LNCAP (cell line): ENCODE data around the gene STAC3.

Experiments
- CTCF ChIP-seq: fragments of 450-650 bp; IDR thresholded peaks from 2 replicates; pipeline ENCODE4 v1.5.1; 2017; ENCODE audit warnings: mild to moderate bottlenecking

Gene STAC3

GRCh38 chr12:57260366-57260765 is 9.4 kb upstream of the STAC3 start:
- no peak for TF ChIP-seq CTCF

DNA sequence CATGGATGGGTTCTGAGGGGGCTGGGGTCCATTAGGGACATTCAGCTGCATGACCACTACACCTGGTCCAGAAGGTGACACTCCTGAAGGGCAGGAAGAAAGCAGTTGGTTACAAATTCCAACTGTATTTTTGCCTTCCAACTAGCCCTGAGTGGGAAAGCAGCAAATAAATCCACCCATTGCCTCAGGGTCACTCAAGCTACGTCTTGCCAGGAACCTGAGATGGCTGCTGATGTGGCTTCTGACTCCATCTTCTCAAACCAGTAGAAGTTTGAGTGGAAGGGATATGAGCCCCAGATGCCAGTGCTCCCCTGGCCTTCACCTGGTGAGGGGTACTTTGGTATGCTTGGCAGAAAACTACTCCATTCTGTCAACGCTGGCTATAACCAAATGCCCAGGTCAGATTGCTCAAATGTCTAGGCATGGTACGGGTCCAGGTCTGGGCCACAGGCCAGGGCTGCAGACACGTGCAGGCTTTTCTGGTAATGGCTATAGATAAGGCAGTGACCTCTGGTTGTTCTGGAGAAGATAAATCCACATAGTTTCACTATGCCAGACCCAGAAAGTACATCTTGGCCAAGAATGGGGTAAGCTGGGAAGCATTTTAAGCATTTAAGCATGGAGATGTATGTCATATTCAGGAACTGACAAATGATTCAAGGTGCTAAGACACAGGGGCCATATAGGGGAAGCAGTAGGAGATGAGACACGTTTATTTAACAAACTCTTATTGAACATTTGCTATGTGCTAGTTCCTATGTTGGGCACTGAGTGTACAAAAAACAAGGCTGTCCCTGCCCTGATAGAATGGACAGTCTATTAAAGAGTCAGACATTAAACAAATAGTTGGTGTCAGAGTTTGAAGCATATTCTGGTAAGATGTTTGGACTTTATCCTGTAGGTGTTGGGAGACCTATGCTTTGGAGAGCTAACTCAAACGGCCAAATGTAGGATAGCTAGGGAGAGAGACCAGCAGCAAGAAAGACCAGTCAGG is 8.3 kb upstream of the STAC3 start:
- TF ChIP-seq CTCF = no peak

GRCh38 chr12:57255916-57256315 is 4.9 kb upstream of the STAC3 start:
- TF ChIP-seq CTCF = no peak

DNA sequence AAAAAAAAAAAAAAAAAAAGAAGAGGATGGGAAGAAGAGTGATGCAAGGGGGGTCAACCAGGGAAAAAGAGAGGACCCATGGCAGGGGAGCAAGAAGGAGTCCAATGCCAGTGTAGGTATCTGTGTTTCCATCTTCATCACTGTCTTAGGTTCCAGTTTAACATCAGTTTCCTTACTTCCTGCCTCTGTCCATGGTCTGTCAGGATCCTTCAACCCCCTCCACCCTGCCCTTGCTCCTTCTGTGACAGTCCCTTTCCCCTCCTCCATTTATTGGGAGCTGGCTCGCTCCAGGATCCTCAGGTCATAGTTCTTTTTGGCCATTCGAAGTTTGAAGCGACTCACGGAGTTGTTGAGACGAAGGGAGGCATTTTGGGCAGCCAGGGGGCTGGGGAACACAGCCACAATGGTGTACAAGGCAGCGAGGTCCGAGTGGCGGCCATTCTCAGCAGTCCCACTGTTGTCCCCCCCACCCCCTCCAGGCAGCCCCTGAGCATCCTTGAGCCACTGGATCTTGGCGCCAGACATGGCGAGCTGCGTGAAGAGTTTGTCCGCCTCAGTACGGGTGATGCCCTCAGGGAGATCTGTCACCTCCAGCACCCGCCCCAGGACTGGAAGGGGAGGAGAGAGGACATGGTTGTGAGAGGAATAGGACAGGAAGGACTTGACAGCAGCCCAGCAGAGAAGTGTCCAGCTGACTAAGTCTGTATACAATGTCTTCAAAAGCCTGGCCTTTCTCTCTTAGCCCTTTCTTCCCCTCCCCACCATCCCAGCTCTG is 3.7 kb upstream of the STAC3 start:
- no peak for TF ChIP-seq CTCF

GRCh38 chr12:57250541-57250940 is 446 bp downstream of the STAC3 start:
- TF ChIP-seq CTCF = no peak

DNA sequence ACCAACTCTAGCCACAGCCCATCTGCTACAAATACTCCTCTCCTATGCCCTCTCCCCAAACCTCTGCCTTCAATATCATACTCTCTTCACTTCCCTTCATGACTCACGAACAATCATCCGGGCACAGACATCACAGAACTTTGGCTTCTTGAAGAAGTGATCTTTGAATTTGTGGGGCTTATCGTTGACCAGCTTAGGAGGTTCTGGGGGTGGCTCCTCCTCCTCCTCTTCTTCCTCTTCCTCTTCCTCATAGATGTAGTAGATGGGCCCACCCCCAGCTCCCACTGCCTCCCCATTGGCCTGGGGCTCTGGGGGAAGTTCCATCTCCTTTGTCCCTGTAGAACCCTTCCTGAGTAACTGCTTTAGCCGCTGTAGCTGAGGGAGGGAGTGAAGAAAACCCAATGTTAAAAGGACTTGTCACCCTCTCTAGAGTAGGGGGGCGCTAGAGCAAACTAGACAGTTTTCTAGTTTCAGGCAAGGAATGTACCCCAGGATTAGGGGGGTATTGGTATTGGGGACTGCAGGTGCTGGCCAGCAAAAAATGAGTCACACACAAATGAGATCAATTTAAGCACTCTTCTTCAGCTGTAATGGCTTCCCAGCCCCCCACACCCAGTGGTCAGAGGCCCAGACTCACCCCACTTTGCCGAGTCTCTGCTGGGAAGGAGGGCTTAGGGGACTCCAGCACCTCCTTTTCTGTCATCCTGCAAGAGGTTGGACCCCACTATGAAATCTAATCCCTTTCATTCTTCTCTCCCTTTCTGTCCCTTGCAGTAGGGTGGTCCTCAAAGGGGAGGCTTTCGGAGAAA is 1.8 kb downstream of the STAC3 start:
- TF ChIP-seq CTCF = no peak

GRCh38 chr12:57247041-57247440 is 3.9 kb downstream of the STAC3 start:
- no peak for TF ChIP-seq CTCF
